ENCODE data around the gene MRPL14.

The MRPL14 gene

DNA sequence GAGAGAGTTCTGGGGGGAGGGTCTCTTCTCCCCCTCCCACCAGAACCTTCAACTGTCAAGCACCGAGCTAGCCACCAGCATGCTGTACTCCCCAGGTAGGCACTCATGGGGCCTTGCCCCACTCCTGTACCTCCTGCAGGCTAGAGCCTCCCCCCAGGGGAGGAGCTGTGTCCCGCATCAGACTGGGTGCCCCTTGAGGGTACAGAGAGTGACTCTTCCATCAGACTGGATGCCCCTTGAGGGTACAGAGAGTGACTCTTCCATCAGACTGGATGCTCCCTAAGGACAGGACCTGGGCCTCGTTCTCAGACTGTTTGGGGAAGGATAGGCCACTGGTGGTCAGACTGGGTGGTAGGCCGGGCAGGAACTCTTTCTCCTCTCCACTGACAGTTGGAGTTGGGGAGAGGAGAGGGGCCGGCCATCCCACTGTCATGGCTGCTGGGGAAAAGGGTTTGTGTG is 31.5 kb upstream of the MRPL14 start, which contains the start of gene CAPN11:
CAPN11 (plus strand) TSS at position 51 of the 459 bp plus-strand sequence; CDS start at position 80, 29 bp downstream.
- Mint-ChIP-seq H3K4me3 (no peak within 1 kb of the TSS), H3K9me3 (no peaks in the 10 kb centered on the region), H3K27me3 (ENCODE audit: low read depth, poor library complexity) (peaks cover 15% of the 10 kb centered on the region), H3K36me3 (ENCODE audit: low read depth) (no peaks in the 10 kb centered on the region), H3K27ac (no peak within 1 kb of the TSS), H3K4me1 (peaks cover 18% of the 10 kb centered on the region)
- TF ChIP-seq, protein P1, sequence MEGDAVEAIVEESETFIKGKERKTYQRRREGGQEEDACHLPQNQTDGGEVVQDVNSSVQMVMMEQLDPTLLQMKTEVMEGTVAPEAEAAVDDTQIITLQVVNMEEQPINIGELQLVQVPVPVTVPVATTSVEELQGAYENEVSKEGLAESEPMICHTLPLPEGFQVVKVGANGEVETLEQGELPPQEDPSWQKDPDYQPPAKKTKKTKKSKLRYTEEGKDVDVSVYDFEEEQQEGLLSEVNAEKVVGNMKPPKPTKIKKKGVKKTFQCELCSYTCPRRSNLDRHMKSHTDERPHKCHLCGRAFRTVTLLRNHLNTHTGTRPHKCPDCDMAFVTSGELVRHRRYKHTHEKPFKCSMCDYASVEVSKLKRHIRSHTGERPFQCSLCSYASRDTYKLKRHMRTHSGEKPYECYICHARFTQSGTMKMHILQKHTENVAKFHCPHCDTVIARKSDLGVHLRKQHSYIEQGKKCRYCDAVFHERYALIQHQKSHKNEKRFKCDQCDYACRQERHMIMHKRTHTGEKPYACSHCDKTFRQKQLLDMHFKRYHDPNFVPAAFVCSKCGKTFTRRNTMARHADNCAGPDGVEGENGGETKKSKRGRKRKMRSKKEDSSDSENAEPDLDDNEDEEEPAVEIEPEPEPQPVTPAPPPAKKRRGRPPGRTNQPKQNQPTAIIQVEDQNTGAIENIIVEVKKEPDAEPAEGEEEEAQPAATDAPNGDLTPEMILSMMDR (IDR thresholded peaks at IDR 0.05), result no peak
- DNase-seq, result no peak

DNA sequence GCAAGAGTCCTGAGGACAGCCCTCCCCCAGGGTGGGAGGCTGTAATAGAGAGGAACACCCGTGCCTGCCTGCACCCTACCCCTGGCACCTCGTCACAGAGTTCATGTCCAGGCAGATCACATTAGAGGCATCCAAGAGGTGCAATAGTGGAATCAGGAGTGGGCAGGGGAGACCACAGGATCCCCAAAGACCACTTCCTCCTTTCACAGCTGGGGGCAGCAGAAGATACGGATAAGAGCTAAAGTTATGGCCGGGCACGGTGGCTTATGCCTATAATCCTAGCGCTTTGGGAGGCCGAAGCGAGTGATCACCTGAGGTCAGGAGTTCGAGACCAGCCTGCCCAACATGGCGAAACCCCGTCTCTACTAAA is 29.9 kb upstream of the MRPL14 start:
- no peak for DNase-seq
- H3K27ac Mint-ChIP-seq, result no peak overlapping the region
- H3K36me3 Mint-ChIP-seq (ENCODE audit: low read depth), result no peaks in the 10 kb centered on the region
- TF ChIP-seq, protein P1 (IDR thresholded peaks at IDR 0.05), result no peak
- peaks cover 5% of the 10 kb centered on the region for H3K27me3 Mint-ChIP-seq (ENCODE audit: low read depth, poor library complexity)
- no peaks in the 10 kb centered on the region for H3K9me3 Mint-ChIP-seq
- H3K4me1 Mint-ChIP-seq, result peaks cover 18% of the 10 kb centered on the region
- no peak overlapping the region for H3K4me3 Mint-ChIP-seq

DNA sequence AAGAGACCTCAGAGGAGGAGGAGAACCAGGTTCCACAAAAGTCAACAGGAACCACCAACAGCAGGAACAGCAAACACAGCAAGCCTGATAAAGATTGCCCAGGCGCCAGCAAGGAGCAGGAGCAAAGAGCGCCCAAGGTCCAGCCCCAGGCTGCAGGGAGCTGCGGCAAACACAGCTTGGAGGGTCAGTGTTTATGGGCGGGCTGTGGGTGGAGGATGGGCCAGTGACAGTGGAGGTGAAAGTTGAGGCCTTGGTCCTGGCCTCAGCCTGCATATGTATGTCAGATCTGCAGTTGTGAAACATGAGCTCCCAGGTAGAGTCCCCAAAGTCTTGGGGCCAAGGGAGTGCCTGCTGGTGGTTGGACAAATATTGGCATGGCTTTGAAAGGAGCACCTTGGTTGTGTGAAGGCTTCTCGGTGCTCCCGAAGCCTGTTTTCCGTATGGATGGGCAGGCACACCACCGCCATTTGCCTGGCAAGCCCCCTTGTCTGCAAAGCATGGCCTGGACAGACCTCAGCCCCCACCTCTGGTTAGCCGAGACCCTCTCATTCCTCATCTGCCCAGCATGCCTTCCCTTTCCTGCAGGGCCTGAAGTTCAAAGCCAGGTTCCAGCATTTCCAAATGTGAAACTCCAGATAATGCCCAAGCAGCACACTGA is 29.4 kb upstream of the MRPL14 start:
- no peak for DNase-seq
- peaks cover 4% of the 10 kb centered on the region for H3K27me3 Mint-ChIP-seq (ENCODE audit: low read depth, poor library complexity)
- no peak overlapping the region for H3K27ac Mint-ChIP-seq
- no peak overlapping the region for H3K4me3 Mint-ChIP-seq
- TF ChIP-seq, protein P1 (IDR thresholded peaks at IDR 0.05), result no peak
- H3K36me3 Mint-ChIP-seq (ENCODE audit: low read depth), result no peaks in the 10 kb centered on the region
- peaks cover 18% of the 10 kb centered on the region for H3K4me1 Mint-ChIP-seq
- no peaks in the 10 kb centered on the region for H3K9me3 Mint-ChIP-seq

DNA sequence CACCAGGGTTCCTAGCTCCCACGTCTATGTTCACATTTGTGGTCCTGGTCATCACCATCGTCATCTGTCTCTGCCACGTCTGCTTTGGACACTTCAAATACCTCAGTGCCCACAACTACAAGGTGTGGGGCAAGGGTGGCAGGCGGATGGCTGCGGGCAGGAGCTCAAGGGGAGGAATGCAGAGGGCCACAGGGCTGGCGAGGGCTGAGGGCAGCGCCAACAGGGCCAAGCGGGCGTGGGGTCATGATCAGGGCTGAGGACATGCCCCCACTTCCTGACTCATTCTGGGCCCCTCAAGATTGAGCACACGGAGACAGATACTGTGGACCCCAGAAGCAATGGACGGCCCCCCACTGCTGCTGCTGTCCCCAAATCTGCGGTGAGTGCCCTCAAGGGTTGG is 26.8 kb upstream of the MRPL14 start:
- Mint-ChIP-seq H3K27me3 (ENCODE audit: low read depth, poor library complexity) (peaks cover 12% of the 10 kb centered on the region), H3K9me3 (no peaks in the 10 kb centered on the region), H3K27ac (no peak overlapping the region), H3K36me3 (ENCODE audit: low read depth) (peaks cover 8% of the 10 kb centered on the region), H3K4me1 (peaks cover 18% of the 10 kb centered on the region), H3K4me3 (no peak overlapping the region)
- TF ChIP-seq, protein P1 (IDR thresholded peaks at IDR 0.05), result no peak
- DNase-seq, result no peak

DNA sequence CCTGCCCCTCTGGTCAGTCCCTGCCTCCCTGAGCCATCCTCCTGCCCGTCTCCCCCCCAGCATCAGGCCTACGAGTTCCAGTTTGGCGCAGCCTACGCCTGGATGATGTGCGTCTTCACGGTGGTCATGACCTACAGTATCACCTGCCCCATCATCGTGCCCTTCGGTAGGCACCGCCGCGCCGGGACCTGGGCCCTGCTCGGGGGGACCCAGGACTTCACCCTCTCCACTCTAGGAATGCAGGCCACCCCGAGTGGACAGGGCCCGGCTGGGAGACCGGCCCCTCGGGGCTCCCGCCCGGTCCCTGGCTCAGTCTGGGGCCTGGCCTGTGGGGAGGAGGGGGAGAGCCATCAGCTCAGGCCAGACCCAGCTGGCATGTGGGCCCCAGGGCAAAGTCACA is 25.3 kb upstream of the MRPL14 start:
- no peaks in the 10 kb centered on the region for H3K9me3 Mint-ChIP-seq
- H3K4me1 Mint-ChIP-seq, result peaks cover 18% of the 10 kb centered on the region
- TF ChIP-seq, protein P1 (IDR thresholded peaks at IDR 0.05), result no peak

DNA sequence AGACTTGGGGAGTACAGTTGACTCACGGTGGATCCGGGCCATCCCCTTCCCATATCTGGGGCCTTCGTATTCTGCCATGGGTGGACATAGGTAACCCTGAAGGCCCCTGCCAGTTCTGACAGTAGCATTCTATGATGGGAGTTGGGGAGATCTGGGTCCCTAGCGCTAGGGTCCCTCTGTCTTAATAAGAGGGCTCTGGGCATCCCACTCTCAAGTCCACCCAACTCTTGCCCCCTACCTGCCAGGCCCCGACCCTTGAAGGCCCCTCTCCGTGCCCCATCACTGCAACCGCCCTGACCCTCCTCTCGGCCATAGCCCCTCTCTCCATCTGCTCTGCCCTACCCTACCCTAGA is 24.8 kb upstream of the MRPL14 start:
- Mint-ChIP-seq H3K4me3 (no peak overlapping the region), H3K9me3 (no peaks in the 10 kb centered on the region), H3K36me3 (ENCODE audit: low read depth) (peaks cover 14% of the 10 kb centered on the region), H3K4me1 (peaks cover 17% of the 10 kb centered on the region), H3K27me3 (ENCODE audit: low read depth, poor library complexity) (peaks cover 9% of the 10 kb centered on the region), H3K27ac (no peak overlapping the region)
- no peak for DNase-seq
- TF ChIP-seq, protein P1 (IDR thresholded peaks at IDR 0.05), result no peak

More for the DNA sequence above, 25.3 kb upstream of the MRPL14 start:
- DNase-seq, result no peak
- Mint-ChIP-seq H3K27me3 (ENCODE audit: low read depth, poor library complexity) (peaks cover 9% of the 10 kb centered on the region), H3K4me3 (no peak overlapping the region), H3K27ac (no peak overlapping the region), H3K36me3 (ENCODE audit: low read depth) (peaks cover 14% of the 10 kb centered on the region)
